GM12891 (cell line): ENCODE results near the gene TOGARAM1.
A peak's percentile ranks its signal among the peaks of the same experiment; 100 is the strongest.

Experiments used
- DNase-seq: peaks from one replicate; pipeline ENCODE4 v3.0.0; 2011; ENCODE audit warnings: low spot score; ENCODE audit not compliant: insufficient read length
- FAIRE-seq: peaks from 2 replicates; lab custom pipeline; 2011; peaks lifted over from hg19 to GRCh38; lab: Jason Lieb, UNC
- PAX5 ChIP-seq: IDR thresholded peaks from 2 replicates; pipeline ENCODE4 v1.6.1; 2011; ENCODE audit warnings: low read length, moderate library complexity, mild to moderate bottlenecking; ENCODE audit not compliant: insufficient read depth, severe bottlenecking
- POLR2A ChIP-seq: IDR thresholded peaks from 2 replicates; pipeline ENCODE4 v1.6.1; 2011; ENCODE audit warnings: low read depth, low read length, control low read depth
- POLR2AphosphoS5 ChIP-seq: IDR thresholded peaks from 2 replicates; pipeline ENCODE4 v1.6.1; 2011; ENCODE audit warnings: low read depth, low read length, control low read depth
- POU2F2 ChIP-seq: IDR thresholded peaks from 2 replicates; pipeline ENCODE4 v1.6.1; 2011; ENCODE audit warnings: low read depth, mild to moderate bottlenecking, control low read depth, low read length, moderate library complexity
- SPI1 ChIP-seq: IDR thresholded peaks from 2 replicates; pipeline ENCODE4 v1.6.1; 2011; ENCODE audit warnings: low read depth, low read length, control low read depth
- TAF1 ChIP-seq: IDR thresholded peaks from 2 replicates; pipeline ENCODE4 v1.6.1; 2011; ENCODE audit warnings: low read depth, low read length, control low read depth

TOGARAM1 gene

GRCh38 chr14:45057881-45058364, 95.9 kb downstream of the TOGARAM1 start:
- TF ChIP-seq TAF1 (no peak), PAX5 (no peak), SPI1 (no peak), POLR2AphosphoS5 (no peak)
- FAIRE-seq, result no peak
- DNase-seq, result no peak

GRCh38 chr14:45060551-45060950, 98.6 kb downstream of the TOGARAM1 start:
- FAIRE-seq (peak; percentile 65), DNase-seq (no peak)
- TF ChIP-seq POLR2A (no peak), SPI1 (no peak), PAX5 (no peak), TAF1 (no peak), POU2F2 (no peak), POLR2AphosphoS5 (no peak)

- FAIRE-seq (no peak), DNase-seq (no peak)
- TF ChIP-seq TAF1 (no peak), SPI1 (no peak), POU2F2 (no peak), POLR2A (no peak), PAX5 (no peak), POLR2AphosphoS5 (no peak)
Observed at GRCh38 chr14:45065540-45065939, 103.5 kb downstream of the TOGARAM1 start.

- FAIRE-seq, result no peak
- DNase-seq, result no peak
- no peak for TF ChIP-seq POU2F2
- TF ChIP-seq TAF1, result no peak
- no peak for TF ChIP-seq POLR2A
- no peak for TF ChIP-seq SPI1
- TF ChIP-seq PAX5, result no peak
- TF ChIP-seq POLR2AphosphoS5, result no peak
Observed at GRCh38 chr14:45065956-45066355, 104.0 kb downstream of the TOGARAM1 start.

GRCh38 chr14:45066667-45067066, 104.7 kb downstream of the TOGARAM1 start:
- FAIRE-seq (no peak), DNase-seq (no peak)
- TF ChIP-seq TAF1 (no peak), PAX5 (no peak), POLR2A (no peak), POLR2AphosphoS5 (no peak), SPI1 (no peak), POU2F2 (no peak)

- no peak for TF ChIP-seq POLR2AphosphoS5
- TF ChIP-seq POU2F2, result no peak
- no peak for TF ChIP-seq POLR2A
- no peak for TF ChIP-seq TAF1
- TF ChIP-seq SPI1, result no peak
- TF ChIP-seq PAX5, result no peak
- FAIRE-seq (no peak), DNase-seq (no peak)
Observed at GRCh38 chr14:45068396-45068795, 106.4 kb downstream of the TOGARAM1 start.

DNA sequence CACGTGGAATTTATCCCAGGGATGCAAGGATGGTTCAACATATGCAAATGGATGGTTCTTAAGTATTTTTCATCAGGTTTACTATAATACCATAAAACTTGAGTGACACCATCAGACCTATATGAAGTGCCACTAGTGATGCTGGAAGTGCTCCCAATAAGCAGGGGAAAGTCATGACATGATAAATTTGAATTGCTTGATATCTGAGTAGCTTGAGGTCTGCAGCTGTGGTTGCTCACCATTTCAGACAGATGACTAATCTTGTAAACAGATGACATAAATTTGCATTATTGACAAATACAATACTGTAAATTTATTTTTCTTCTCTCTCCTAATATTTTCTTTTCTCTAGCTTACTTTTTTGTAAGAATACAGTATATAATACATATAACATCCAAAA, 108.2 kb downstream of the TOGARAM1 start:
- DNase-seq, result no peak
- TF ChIP-seq POLR2AphosphoS5 (no peak), TAF1 (no peak), SPI1 (no peak), PAX5 (no peak), POLR2A (no peak), POU2F2 (no peak)
- no peak for FAIRE-seq

- DNase-seq (no peak), FAIRE-seq (no peak)
- TF ChIP-seq POLR2A (no peak), POU2F2 (no peak), POLR2AphosphoS5 (no peak), SPI1 (no peak), TAF1 (no peak), PAX5 (no peak)
Observed at GRCh38 chr14:45072126-45072525, 110.1 kb downstream of the TOGARAM1 start.

- FAIRE-seq (no peak), DNase-seq (no peak)
- TF ChIP-seq TAF1 (no peak), POLR2A (no peak), POLR2AphosphoS5 (no peak)
Observed at GRCh38 chr14:45073231-45073879, 111.4 kb downstream of the TOGARAM1 start.
